Activated B cell treated with CpG ODN at 0.5 μM for 24 hours (primary cell): ENCODE results near the gene ODF2. TPM values are rescaled to one million over a fixed set of nuclear protein-coding genes. Genes with fewer than 3 reads are reported as not detected.

Experiments used
- ATAC-seq: fragments of 200-7000 bp; cut with Tn5 transposase; one replicate; pipeline ENCODE4 v1.10.0; 2021; ENCODE audit warnings: low read depth, mild to moderate bottlenecking, moderate library complexity
- CTCF ChIA-PET: fragments of 350-600 bp; sonication (Branson Sonifier 250); formaldehyde crosslinking; loops from one replicate; lab custom pipeline; 2021; ENCODE audit warnings: antibody characterized with exemption; lab: Charles Lee
- POLR2A ChIA-PET: fragments of 350-600 bp; sonication (Branson Sonifier 250); formaldehyde crosslinking; loops from one replicate; lab custom pipeline; 2021; ENCODE audit warnings: antibody characterized with exemption; lab: Charles Lee
- DNase-seq: peaks from one replicate; pipeline ENCODE4 v3.0.0; 2022
- H3K27ac Mint-ChIP-seq: one replicate; pipeline ENCODE4 v1.8.0; 2020; ENCODE audit warnings: mixed read lengths
- H3K27me3 Mint-ChIP-seq: one replicate; pipeline ENCODE4 v1.8.0; 2021; ENCODE audit warnings: mixed read lengths
- H3K36me3 Mint-ChIP-seq: one replicate; pipeline ENCODE4 v1.8.0; 2021; ENCODE audit warnings: low read depth, mixed read lengths
- H3K4me1 Mint-ChIP-seq: one replicate; pipeline ENCODE4 v1.8.0; 2021; ENCODE audit warnings: mixed read lengths
- H3K4me3 Mint-ChIP-seq: one replicate; pipeline ENCODE4 v1.8.0; 2020; ENCODE audit warnings: mild to moderate bottlenecking, mixed read lengths
- H3K9me3 Mint-ChIP-seq: one replicate; pipeline ENCODE4 v1.8.0; 2020; ENCODE audit warnings: mixed read lengths
- CTCF ChIP-seq: fragments of 200-600 bp; IDR thresholded peaks from one replicate; pipeline ENCODE4 v1.8.0; 2022; ENCODE audit warnings: antibody characterized with exemption, mild to moderate bottlenecking
- intact Hi-C: fragments of 100-400 bp; cut with micrococcal nuclease; formaldehyde crosslinking; loops from one replicate; pipeline ENCODE4 v1.15.1; 2024
- total RNA-seq: library from RNA; stranded (reverse); gene quantifications from 2 replicates; pipeline ENCODE4 v1.2.3, GENCODE V29; 2022

Gene ODF2
- total RNA-seq, 1 donor from 2014 or later: 45.7 TPM

GRCh38 chr9:128481561-128481960 lies 25.8 kb downstream of the ODF2 start:
- peaks cover 68% of the 10 kb centered on the region for H3K36me3 Mint-ChIP-seq
- H3K4me3 Mint-ChIP-seq: no peak overlapping the region
- intact Hi-C loops: no loop called here
- ChIA-PET POLR2A (no interaction called here), CTCF (no interaction called here)
- H3K9me3 Mint-ChIP-seq: no peaks in the 10 kb centered on the region
- no peaks in the 10 kb centered on the region for H3K27me3 Mint-ChIP-seq
- DNase-seq: no peak
- TF ChIP-seq CTCF: no peak
- no peak for ATAC-seq
- no peak overlapping the region for H3K27ac Mint-ChIP-seq
- H3K4me1 Mint-ChIP-seq: no peaks in the 10 kb centered on the region

GRCh38 chr9:128482186-128482585 lies 26.4 kb downstream of the ODF2 start:
- ATAC-seq (no peak), DNase-seq (no peak)
- ChIA-PET POLR2A (no interaction called here), CTCF (no interaction called here)
- no peak overlapping the region for H3K27ac Mint-ChIP-seq
- H3K36me3 Mint-ChIP-seq: peaks cover 74% of the 10 kb centered on the region
- H3K9me3 Mint-ChIP-seq: no peaks in the 10 kb centered on the region
- H3K4me3 Mint-ChIP-seq: no peak overlapping the region
- no peaks in the 10 kb centered on the region for H3K27me3 Mint-ChIP-seq
- intact Hi-C loops: no loop called here
- H3K4me1 Mint-ChIP-seq: no peaks in the 10 kb centered on the region
- TF ChIP-seq CTCF: no peak

DNA sequence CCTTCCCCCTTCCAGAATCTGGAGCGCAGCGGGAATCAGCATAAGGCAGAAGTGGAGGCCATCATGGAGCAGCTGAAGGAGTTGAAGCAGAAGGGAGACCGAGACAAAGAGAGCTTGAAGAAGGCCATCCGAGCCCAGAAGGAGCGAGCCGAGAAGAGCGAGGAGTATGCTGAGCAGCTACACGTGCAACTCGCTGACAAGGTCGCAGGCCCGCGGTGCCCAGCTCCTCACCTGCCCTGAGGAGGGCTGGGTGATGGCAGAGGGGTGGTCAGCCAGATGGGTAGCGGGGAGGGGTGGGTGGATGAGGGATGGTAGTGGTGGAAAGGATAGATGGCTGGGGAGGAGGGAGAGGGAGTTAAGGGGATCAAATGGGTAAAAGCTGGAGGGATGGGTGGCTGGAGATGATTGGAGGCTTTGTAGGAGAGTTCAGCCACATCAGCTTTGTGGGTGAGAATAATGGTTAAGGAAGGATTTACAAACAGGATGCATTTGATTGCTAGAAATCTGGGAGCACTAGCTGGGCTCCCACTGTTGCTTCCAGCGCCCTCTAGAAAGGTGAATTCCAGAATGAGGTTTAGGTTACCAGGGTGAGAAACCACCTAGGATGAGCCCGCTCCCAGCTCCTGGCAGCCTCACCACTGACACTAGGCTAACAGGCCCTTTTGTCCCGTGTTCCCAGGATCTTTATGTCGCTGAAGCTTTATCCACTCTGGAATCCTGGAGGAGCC lies 29.0 kb downstream of the ODF2 start:
- Mint-ChIP-seq H3K9me3 (no peaks in the 10 kb centered on the region), H3K27me3 (no peaks in the 10 kb centered on the region), H3K36me3 (peaks cover 81% of the 10 kb centered on the region), H3K4me3 (no peak overlapping the region), H3K27ac (no peak overlapping the region), H3K4me1 (no peaks in the 10 kb centered on the region)
- no peak for TF ChIP-seq CTCF
- no peak for ATAC-seq
- CTCF ChIA-PET: no interaction called here
- no peak for DNase-seq
- POLR2A ChIA-PET: interaction anchor here (1.0 kb wide), 1 partner anchor 43 kb away, joined by 3 read pairs; no protein-coding TSS in a partner anchor
- intact Hi-C loops: no loop called here

- Mint-ChIP-seq H3K9me3 (no peaks in the 10 kb centered on the region), H3K4me1 (no peaks in the 10 kb centered on the region), H3K4me3 (no peak overlapping the region), H3K36me3 (peaks cover 85% of the 10 kb centered on the region), H3K27ac (no peak overlapping the region), H3K27me3 (no peaks in the 10 kb centered on the region)
- DNase-seq (no peak), ATAC-seq (no peak)
- no peak for TF ChIP-seq CTCF
- POLR2A ChIA-PET: no interaction called here
- intact Hi-C loops: no loop called here
- CTCF ChIA-PET: no interaction called here
Observed at GRCh38 chr9:128485414-128485855, 29.6 kb downstream of the ODF2 start.

DNA sequence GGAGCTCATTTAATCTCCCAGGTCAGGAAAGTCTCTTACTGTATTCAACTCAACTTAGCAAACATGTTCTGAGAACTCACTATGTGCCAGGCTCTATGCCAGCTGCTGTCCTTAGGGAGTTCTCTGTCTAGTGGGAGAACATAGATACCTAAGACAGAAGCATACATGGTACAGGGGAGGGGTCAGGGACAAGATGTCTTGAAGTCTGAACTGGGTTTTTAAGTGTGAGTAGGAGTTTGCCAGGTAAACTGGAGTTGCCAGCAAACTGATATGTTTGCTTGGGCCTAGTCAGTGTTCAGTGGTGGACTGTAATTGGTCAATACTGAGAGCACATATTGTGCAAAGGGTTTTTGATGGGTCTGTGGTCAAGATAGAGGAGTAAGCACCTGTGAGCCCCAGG lies 30.4 kb downstream of the ODF2 start:
- peaks cover 86% of the 10 kb centered on the region for H3K36me3 Mint-ChIP-seq
- POLR2A ChIA-PET: no interaction called here
- ATAC-seq: no peak
- no peak for TF ChIP-seq CTCF
- DNase-seq: no peak
- intact Hi-C loops: no loop called here
- H3K4me1 Mint-ChIP-seq: no peaks in the 10 kb centered on the region
- no peaks in the 10 kb centered on the region for H3K27me3 Mint-ChIP-seq
- CTCF ChIA-PET: no interaction called here
- H3K9me3 Mint-ChIP-seq: no peaks in the 10 kb centered on the region
- no peak overlapping the region for H3K27ac Mint-ChIP-seq
- no peak overlapping the region for H3K4me3 Mint-ChIP-seq
